Activated CD4-positive, CD25-positive, alpha-beta regulatory T cell treated with anti-CD3 and anti-CD28 coated beads, Interleukin-2, amount 50 U/mL, for 24 hours (primary cell): Measurements from ENCODE around the gene RTBDN.

Experiments used
- ATAC-seq, 2 donors: fragments of 150-1000 bp; cut with Tn5 transposase; one replicate each; pipeline ENCODE4 v1.10.0; 2021; ENCODE audit warnings: mild to moderate bottlenecking in 1 of 2, moderate library complexity in 1 of 2

The RTBDN gene

GRCh38 chr19:12834566-12834943 lies at the start of gene RTBDN:
RTBDN (minus strand) TSS chr19:12834579; CDS start chr19:12829979, 4,600 bp downstream.
- ATAC-seq = no peak

DNA sequence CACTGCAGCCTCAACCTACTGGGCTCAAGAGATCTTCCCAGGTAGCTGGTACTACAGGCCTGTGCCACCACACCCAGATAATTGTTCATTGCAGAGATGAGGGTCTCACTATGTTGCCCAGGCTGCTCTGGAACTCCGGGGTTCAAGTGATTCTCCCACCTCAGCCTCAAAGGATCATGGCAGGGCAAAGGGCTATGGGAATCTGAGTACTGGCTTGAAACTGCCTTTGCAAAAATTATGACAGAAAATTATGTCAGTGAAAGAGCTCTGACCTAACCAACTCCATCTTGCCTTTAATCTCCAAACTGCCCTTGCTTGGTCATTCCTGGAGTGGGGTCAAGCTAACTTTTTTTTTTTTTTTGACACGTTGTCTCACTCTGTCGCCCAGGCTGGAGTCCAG lies 48.2 kb upstream of the RTBDN start:
- no peak for ATAC-seq

DNA sequence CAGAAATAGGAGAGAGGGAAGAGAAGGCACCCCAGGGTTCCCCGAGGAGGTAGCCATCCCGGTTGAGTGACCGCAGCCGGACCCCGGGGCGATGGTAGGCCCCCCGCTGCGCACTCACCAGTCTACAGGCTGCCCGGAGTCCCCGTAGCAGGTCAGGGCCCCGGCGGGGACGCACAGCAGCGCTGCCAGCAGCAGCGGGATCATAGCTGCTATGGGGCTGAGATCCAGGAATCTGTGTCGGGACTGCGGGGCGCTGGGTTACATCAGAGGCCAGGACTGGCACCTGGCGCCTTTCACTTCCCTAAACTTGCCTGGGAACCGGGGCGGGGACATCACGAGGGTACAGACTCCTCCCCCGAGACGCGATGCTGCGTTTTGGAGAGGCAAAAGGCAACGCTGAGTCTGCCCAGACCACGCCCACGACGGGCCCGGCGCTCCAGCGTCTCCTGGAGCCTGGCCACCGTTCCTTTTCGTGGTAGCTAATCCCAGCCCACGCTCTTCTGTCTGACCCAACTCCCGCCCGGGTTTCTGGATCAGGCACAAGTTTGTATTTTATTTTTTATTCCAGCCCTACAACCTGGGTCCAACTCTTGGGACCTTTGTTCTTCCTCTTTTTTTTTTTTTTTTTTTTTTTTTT lies 46.9 kb upstream of the RTBDN start, which contains the start of gene DNASE2:
DNASE2 (minus strand) TSS at position 278 of the 637 bp plus-strand sequence; CDS start at position 204, 74 bp downstream.
- peak; percentile 74 to 75 for ATAC-seq

GRCh38 chr19:12880551-12881171 lies 46.3 kb upstream of the RTBDN start:
- peak in 1 of 2 donors; percentile 1 for ATAC-seq

DNA sequence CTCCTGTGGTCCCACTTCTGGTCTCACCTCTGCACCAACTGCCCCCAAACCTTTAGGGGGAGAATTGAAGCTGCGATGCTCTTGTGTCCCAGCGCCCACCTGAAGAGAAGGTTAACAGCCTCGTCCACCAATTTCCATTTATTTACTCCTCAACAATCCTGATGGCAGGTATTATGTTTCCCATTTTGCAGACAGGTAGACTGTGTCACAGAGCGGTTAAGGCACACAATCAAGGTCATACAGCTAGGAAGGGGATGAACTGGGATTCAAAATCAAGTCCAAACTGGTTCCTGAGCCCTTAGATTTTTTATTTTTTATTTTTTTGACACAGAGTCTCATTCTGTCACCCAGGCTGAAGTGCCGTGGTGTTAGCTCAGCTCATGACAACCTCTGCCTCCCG lies 40.7 kb upstream of the RTBDN start:
- no peak for ATAC-seq

DNA sequence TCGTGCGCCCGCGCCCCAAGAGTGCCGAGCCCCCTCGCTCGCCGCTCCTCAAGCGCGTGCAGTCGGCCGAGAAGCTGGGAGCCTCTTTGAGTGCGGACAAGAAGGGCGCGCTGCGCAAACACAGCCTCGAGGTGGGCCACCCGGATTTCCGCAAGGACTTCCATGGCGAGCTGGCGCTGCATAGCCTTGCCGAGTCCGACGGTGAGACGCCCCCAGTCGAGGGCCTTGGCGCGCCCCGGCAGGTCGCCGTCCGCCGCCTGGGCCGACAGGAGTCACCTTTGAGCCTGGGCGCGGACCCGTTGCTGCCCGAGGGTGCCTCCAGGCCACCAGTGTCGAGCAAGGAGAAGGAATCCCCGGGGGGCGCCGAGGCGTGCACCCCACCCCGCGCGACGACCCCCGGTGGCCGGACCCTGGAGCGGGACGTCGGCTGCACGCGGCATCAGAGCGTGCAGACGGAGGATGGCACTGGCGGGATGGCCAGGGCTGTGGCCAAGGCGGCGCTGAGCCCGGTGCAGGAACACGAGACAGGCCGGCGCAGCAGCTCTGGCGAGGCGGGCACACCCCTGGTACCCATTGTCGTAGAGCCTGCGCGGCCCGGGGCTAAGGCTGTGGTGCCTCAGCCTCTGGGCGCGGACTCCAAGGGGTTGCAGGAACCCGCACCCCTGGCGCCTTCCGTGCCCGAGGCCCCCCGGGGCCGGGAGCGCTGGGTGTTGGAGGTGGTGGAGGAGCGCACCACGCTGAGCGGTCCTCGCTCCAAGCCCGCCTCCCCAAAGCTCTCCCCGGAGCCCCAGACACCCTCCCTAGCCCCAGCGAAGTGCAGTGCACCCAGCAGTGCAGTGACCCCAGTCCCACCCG lies 39.7 kb upstream of the RTBDN start:
- no peak for ATAC-seq

DNA sequence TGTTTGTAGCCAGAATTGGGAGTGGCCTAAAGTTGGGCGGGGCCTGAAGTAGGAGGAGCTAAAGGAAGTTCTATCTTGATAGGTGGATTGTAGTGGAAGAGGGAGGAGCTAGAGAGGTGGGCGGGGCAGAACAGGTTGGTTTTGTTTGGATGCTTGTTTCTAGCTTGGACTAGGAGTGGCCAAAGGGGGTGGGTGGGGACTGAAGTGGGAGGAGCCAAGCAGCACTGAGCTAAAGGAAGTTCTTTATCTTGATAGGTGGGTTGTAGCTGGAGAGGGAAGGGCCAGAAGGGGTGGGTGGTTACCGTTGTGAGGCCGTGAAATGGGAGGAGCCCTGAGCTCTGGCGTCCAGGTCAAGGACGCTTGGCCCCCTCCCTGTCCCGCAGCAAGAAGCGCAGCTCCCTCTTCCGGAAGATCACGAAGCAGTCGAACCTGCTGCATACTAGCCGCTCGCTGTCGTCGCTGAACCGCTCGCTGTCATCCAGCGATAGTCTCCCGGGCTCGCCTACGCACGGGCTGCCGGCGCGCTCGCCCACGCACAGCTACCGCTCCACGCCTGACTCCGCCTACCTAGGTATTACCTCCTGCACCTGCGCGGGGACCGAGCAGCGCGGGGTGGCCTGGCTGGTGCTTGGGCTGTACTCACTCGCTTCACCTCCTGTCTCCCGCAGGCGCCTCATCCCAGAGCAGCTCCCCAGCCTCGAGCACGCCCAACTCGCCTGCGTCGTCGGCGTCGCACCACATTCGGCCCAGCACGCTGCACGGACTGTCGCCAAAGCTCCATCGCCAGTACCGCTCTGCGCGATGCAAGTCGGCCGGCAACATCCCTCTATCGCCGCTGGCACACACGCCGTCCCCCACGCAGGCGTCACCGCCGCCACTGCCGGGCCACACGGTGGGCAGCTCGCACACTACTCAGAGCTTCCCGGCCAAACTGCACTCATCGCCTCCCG lies 38.8 kb upstream of the RTBDN start:
- peak; percentile 40 to 49 for ATAC-seq

GRCh38 chr19:12872255-12872654 lies 37.9 kb upstream of the RTBDN start:
- no peak for ATAC-seq

DNA sequence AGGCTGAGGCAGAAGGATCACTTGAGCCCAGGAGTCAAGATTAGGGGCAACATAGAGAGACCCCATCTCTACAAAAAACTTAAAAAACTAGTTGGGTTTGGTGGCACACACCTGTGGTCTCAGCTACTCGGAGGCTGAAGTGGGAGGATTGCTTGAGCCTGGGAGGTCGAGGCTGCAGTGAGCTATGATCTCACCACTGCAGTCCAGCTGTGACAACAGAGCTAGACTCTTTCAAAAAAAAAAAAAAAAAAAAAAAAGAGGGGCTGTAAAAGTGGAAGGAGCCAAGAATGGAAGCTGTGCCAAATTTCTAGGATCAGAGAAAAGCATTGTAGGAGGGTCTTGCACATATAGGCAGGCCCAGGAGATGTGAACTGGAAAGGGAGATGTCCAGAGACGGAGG lies 37.3 kb upstream of the RTBDN start:
- ATAC-seq = no peak

DNA sequence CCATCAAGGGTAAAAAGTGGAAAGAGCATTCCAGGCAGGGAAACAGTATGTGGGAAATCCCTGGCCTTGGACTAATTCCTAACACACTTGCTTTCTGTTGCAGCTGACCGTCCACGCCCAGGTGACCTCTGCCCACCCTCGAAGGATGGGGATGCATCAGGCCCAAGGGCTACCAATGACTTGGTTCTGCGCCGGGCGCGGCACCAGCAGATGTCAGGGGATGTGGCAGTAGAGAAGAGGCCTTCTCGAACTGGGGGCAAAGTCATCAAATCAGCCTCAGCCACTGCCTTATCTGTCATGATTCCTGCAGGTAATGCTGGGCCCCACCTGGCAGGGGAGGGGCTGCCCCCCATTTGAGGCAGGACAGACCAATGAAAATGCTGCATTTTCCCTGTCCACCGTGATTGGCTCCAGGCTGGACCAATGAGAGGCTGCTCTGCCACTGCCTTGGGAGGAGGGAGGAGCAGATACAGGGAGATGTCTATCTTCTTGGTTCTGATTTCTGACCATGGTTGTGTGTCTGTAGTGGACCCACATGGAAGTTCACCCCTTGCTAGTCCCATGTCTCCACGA lies 34.2 kb upstream of the RTBDN start:
- ATAC-seq = no peak

DNA sequence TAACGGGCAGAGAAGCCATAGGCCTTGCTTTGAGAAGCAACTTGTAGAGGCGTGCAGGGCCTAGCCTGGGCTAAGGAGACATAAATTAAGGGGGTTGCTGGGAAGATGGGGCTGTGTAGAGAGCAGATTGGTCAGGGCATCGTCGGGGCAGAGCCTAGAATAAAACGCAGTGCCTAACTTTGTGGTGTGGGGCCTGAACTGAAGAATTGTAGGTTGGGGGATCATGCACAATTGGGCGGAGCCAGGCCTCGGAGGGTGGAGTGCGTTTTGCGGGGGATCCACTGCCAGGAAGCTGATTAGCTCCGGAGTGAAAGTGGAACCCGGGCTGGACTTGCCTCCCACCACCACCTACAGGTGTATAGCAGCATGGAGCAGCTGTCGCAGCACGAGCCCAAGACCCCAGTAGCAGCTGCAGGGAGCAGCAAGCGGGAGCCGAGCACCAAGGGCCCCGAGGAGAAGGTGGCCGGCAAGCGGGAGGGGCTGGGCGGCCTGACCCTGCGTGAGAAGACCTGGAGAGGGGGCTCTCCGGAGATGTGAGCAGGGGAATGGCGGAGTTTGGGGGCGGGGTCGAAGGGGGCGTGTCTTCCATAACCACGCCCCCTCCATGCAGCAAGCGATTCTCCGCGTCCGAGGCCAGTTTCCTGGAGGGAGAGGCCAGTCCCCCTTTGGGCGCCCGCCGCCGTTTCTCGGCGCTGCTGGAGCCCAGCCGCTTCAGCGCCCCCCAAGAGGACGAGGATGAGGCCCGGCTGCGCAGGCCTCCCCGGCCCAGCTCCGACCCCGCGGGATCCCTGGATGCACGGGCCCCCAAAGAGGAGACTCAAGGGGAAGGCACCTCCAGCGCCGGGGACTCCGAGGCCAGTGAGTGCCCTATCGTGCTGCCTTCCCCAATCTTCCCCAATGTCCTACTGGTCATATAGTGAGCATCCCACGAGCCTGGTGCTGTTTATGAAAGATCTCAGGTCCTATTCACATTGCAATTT lies 33.0 kb upstream of the RTBDN start:
- ATAC-seq = peak; percentile 69 to 70

- no peak for ATAC-seq
Measured at GRCh38 chr19:12866416-12867119, 32.2 kb upstream of the RTBDN start.

DNA sequence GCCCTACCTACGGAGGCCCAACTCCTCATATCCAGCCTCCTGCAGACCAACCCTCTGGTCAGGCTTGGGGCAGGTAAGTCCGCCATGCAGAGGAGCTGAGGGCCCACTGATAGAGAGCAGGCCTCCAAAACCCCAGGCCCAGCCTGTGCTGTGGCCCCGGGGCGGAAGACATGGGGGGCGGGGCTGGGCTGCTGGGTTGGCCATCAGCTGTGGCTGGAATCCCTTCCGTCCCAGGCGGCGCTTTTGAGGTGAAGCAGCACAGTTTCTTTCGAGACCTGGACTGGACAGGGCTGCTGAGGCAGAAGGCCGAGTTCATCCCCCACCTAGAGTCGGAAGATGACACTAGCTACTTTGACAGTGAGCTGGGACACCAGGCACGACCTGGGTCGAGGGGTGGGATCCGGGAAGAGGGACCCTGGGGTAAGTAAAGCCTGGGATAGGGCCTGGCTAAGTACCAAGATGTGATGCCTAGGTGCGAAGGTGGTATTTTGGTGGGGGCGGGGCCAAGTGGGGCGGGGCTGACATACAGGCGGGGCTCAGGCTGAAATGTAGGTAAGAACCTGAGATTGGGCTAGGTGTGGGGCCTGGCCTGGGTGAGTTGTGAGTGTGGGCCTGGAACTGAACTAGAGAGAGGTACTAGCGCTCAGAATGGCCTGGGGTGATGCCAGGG lies 31.5 kb upstream of the RTBDN start:
- ATAC-seq = no peak

DNA sequence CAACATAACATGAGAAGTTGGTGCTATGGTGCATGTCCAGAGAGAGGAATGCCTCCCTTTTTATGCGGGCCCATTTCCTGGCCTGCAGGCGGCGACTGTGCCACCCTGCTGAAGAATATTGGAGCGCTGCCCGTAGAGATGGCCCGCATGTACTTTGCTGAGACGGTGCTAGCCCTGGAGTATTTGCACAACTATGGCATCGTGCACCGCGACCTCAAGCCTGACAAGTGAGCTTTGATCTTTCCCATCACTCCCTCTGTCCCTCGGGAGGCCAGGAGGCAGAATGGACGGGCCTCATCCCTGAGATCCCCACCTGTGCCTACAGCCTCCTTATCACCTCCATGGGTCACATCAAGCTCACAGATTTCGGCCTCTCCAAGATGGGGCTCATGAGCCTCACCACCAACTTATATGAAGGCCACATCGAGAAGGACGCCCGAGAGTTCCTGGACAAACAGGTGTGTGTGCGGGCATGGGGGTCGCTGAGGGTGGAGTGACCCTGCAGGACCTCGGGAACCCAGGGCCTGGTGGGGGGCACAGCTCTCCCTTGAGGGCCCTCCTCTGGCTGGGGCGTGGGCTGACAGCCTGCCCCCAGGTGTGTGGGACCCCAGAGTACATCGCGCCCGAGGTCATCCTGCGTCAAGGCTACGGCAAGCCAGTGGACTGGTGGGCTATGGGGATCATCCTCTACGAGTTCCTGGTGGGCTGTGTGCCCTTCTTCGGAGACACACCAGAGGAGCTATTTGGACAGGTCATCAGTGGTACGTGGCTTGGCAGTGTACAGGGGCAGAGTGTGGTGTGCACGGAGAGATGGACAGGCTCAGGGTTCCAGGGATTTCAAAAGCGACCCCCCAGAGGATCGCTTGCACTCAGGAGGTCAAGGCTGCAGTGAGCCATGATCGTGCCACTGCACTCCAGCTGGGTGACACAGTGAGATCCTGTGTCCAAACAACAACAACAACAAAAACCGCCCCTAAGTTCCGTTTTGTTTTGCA lies 30.6 kb upstream of the RTBDN start:
- ATAC-seq = no peak

DNA sequence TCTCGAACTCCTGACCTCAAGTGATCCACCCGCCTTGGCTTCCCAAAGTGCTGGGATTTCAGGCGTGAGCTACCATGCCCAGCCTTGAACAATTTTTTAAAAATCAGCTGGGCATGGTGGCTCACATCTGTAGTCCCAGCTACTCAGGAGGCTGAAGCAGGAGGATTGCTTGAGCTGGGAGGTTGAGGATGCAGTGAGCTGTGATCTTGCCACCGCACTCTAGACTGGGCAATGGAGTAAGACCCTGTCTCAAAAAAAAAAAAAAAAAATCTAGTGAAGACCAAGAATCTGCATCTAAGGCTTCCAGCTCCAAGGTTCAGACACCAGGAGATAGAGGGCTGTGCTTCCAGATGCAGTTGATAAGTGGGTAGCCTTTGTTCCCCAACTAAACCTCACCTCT lies 29.8 kb upstream of the RTBDN start:
- ATAC-seq = no peak

GRCh38 chr19:12859546-12859945 lies 25.2 kb upstream of the RTBDN start:
- no peak for ATAC-seq

GRCh38 chr19:12858041-12858928 lies 23.9 kb upstream of the RTBDN start:
- ATAC-seq = no peak
